ENCODE results near the gene FKBP4.

DNA sequence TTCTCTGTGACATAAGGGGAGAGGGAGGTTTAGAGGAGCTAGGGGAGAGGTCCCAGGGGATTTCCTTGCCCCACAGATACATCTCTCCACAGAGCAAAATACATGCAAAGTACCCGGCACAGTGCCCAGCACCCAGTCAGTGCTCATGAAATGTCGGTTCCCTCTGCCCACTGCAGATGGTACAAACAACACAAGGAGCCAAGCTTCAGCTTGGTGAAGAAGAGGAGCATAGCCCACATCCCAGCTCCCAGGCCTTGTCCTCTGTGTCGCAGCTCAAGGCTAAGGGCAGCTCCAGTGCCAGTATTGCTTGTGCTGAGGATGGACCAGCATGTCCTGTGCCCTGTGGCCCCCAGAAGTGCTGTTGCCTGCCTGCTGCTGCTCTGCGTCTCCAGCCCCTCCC is 35.0 kb upstream of the FKBP4 start:
- TF ChIP-seq EZH2 (IDR thresholded peaks at IDR 0.05; ENCODE audit: borderline replicate concordance, low read depth, low read length, severe bottlenecking) (no peak), POLR2A (IDR thresholded peaks at IDR 0.05; ENCODE audit: low read depth, low read length) (no peak), POLR2AphosphoS5 (IDR thresholded peaks at IDR 0.05; ENCODE audit: insufficient read depth, low read depth, low read length) (no peak), JUN (IDR thresholded peaks at IDR 0.05; ENCODE audit: borderline replicate concordance, insufficient read depth, insufficient read length, low read depth) (no peak)
- TF ChIP-seq, protein P1, sequence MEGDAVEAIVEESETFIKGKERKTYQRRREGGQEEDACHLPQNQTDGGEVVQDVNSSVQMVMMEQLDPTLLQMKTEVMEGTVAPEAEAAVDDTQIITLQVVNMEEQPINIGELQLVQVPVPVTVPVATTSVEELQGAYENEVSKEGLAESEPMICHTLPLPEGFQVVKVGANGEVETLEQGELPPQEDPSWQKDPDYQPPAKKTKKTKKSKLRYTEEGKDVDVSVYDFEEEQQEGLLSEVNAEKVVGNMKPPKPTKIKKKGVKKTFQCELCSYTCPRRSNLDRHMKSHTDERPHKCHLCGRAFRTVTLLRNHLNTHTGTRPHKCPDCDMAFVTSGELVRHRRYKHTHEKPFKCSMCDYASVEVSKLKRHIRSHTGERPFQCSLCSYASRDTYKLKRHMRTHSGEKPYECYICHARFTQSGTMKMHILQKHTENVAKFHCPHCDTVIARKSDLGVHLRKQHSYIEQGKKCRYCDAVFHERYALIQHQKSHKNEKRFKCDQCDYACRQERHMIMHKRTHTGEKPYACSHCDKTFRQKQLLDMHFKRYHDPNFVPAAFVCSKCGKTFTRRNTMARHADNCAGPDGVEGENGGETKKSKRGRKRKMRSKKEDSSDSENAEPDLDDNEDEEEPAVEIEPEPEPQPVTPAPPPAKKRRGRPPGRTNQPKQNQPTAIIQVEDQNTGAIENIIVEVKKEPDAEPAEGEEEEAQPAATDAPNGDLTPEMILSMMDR (IDR thresholded peaks at IDR 0.05; ENCODE audit: extremely low read depth in 1 of 2, insufficient read depth in 1 of 2, low read depth in 1 of 2, low read length in 2 of 2) = no peak
- TF ChIP-seq, protein P2, sequence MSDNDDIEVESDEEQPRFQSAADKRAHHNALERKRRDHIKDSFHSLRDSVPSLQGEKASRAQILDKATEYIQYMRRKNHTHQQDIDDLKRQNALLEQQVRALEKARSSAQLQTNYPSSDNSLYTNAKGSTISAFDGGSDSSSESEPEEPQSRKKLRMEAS (IDR thresholded peaks at IDR 0.05; ENCODE audit: insufficient read depth, insufficient read length) = no peak
